ENCODE data around the gene MAGEA8.
"Not testable (repeated sequence)": the region's sequence is repeated elsewhere in the genome, so short reads cannot be mapped to it uniquely, and the experiment has no call there.

The MAGEA8 gene

DNA sequence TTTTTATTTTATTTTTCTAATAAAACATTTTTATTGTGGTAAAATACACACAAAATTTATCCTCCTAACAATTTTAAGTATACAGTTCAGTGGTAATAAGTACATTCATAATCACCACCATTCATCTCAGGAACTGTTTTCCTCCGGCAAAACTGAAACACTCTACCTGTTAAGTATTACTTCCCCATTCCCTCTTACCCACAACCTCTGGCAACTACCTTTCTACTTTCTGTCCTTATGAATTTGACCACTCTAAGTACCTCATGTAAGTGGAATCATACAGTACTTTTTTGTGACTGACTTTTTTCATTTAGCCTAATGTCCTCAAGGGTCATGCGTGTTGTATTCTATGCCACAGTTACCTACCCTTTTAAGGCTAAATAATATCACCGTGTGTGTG lies 27.3 kb downstream of the MAGEA8 start:
- no peak for DNase-seq

DNA sequence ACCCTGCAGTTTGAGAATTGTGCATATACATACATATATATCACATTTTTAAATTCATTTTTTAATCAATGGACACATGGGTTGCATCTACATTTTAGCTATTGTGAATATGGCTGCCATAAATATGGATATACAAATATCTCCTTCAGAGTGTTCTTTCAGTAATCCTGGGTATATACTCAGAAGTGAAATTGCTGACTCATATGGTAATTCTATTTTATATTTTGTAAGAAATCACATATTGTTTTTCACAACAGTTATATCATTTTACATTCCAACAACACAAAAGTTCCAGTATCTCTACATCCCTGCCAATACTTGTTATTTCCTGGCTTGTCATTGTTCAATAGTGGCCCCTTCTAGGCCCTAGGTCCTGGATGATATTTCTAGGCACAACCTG lies 27.7 kb downstream of the MAGEA8 start:
- no peak for DNase-seq

DNA sequence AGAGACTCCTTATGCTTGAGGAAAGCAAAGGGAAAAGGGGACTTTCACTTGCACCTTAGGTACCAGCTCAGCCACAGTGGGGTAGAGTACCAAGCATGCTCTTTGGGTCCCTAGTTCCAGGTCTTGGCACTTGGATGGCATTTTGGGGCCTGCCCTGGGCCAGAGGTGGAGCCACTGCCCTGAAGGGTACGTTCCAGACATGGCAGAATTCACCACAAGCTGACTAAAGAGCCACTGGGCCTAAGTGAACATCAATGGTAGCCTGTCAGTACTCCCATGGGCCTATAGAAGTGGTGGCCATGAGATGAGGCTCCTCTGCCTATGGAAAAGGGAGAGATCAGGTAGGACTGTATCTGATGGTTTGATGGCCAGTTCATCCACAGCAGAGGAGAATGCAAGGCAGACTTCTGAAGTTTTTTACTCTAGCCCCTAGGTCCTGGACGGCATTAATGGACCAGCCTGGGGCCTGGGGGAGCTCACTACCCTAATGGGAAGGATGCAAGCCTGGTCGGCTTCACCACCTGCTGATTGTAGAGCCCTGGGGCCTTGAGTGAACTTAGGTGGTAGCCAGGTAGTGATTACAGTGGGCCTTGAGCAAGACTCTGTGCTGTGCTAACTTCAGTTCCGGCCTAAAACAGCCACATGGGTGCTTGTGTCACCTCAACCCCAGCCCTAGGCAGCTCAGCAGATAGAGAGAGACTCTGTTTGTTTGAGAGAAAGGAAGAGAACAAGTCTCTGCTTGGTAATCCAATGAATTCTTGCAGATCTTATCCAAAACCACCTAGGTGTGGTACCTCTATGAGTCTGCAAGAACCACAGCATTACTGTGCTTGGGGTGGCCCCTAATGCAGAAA lies 28.6 kb downstream of the MAGEA8 start:
- no peak for DNase-seq

DNA sequence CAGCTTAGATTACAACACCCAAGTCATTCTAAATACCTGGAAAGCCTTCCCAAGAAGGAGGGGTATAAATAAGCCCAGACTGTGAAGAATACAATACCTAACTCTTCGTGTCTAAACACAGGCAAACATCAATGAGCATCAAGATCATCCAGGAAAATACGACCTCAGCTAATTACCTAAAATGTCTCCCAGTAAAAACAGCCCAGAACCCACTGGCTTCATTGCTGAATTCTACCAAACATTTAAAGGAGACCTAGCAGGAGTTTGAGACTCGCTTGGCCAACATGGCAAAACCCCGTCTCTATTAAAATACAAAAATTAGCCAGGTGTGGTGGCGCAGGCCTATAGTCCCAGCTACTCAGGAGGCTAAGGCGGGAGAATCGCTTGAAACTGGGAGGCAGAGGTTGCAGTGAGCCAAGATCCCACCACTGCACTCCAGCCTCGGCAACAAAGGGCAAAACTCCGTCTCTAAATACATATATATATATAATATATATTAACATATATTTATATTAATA lies 29.3 kb downstream of the MAGEA8 start:
- no peak for DNase-seq

DNA sequence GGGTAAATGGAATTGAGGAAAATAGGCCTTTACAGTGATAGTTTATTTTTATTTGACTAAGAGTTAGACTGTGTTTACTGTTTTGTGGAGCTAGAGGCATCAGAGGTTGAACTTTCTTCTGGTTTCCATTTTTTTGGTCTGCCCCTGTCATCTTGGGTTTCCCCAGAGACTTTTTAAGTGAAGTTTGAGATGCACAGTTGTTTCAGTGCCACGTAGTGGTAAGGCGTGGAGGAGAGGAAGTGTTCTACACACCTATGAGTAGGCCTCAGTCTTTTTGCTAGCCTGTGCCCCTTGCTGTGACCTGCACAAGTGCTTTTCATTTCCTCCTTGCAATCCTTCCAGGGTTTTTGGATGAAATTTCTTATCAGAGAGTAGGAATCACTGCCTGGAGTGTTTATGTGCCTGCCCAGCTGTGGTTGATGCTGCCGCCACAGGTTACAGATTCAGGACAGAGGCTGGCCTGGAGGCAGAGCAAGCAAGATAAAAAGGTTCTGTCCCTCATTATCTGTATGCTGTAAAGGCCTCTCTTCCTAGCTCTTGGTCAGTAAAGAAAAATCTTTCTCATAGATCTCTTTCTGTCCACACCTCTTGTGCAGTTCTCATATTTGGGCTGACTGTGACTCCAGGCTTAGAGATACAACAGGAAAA lies 35.9 kb downstream of the MAGEA8 start:
- no peak for DNase-seq

DNA sequence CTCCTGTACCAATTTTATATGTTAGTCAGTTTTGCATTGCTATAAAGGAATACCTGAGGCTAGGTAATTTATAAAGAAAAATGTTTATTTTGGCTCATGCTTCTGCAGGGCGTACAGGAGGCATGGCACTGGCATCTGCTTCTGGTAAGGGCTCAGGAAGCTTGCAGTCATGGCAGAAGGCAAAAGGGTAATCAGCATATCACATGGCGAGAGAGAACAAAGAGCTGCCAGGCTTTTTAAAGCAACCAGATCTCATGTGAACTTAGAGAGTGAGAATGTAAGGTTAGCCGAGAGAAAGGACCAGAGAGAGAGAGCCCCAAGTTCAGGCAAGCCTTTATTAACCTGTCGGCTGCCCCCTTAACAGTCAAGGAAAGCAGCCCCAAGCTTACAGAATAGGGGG lies 42.9 kb downstream of the MAGEA8 start:
- DNase-seq, result not testable (repeated sequence)

DNA sequence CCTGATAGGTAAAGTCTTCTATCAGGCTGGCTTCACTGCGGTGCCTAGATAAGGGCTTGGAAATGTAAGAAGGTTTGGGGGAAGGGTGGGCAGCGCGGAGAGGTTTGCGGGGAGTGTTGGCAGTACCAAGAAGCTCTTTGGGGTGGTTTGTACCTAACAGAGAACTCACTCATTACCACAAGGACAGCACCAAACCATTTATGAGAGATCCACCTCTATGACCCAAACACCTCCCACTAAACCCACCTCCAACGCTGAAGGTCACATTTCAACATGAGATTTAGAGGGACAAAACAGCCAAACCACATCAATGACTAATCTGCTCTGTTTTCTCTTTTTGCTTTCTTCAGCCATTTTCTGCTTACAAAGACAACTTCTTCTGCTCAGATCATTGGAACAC lies 43.5 kb downstream of the MAGEA8 start:
- DNase-seq, result not testable (repeated sequence)

DNA sequence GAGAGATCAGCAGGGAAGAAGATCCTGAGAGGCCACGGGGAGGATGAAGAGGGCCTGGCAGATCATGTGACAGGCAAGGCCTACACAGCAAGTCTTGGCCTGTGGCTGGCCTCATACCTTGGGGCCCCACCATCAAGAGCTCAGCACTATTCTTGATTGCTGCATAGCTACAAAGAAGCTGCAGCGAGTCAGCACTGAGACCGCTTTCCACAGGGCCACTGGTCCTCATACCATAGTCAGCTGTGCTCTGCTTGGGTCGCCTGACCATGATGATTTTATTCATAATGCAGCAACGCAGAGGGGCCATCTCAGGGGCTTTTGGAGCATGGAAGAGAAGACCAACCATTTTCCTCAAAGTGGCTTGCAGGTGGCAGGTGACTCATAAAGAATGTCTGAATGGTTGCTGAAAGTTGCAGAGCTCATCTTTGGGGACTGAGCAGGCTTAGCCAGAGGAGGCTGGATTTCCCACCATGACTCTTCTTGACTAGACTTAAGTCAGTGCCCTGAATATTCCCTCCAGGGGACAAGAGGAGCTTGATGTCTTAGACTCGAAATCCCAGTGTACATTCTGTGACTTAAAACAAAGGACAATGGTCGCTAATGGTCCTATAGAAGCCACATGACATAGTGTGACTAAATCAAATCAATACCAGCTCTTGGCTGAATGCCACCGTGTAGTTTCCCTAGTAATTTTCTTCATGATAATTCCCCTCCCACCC lies 46.4 kb downstream of the MAGEA8 start:
- DNase-seq, result not testable (repeated sequence)

DNA sequence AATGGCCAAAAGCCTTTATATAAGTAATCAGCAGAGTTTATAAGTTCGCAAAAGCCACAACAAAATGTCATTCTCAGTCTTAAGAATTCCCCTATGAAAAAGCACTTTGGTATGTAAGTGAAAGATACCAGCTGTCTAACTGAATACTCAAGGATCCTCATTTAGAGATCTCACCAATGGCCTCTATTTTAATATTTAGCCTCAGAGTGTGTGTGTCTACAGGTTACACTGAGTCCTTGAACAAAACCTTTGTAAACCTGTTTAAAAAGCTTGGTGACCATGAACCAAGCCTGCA lies 46.9 kb downstream of the MAGEA8 start:
- not testable (repeated sequence) for DNase-seq

DNA sequence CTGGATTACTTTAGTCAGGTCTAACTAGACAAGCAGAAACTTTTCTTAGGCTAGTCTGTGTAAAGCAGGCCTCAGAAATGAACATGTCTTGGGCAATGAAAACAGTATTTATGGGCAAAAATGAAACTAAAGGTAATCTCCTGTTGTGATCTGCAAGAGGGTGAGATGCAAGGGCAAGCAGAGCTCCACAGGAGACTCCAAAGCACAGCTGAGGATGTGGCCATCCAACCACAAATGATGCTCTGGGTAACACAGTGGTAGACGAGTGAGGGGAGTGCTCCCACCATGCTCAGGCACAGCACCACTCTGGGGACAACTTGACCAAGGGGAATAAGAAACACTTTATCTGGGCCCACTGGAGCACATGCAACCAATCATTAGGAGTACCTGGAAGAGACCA lies 47.7 kb downstream of the MAGEA8 start:
- not testable (repeated sequence) for DNase-seq

DNA sequence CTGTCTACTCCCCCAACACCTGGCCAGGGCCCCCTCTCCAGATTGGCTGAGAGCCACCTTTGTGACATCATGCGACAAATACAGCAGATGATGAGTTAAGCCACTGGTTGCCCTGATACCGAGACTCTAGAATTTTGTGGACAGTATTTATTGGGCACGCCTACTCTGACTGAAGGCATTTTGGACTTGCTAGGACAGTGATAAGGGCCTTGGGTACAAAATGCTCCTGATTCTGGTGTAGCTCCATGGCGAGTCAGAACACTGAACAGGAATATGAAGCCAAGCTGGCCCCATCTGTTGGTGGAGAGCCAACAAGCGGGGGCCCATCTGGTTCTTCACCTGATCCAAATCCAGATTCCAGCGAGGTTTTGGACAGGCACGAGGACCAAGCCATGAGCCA lies 48.4 kb downstream of the MAGEA8 start, which contains the start of gene HSFX4:
HSFX4 (plus strand) TSS at position 174 of the 400 bp plus-strand sequence; CDS start at position 246, 72 bp downstream.
- not testable (repeated sequence) for DNase-seq

DNA sequence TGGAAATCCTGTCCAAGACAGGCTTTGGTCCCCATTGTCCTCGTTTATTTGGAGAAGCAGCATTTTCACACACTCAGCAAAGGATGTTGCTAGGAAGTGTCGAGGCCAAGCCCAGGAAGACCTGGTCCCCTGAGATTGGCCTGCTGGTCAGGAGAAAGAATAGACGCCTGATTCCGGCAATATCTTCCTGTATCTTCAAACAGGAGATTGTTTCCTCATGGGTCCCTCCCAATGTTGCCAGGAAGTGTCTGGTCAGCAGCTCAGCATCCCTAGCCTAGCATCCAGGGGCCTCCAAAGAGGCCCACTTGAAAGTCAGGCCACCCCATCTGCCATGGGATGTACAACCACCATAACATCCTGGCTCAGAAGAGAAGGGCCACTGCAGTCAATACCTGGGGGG lies 50.4 kb downstream of the MAGEA8 start:
- not testable (repeated sequence) for DNase-seq

DNA sequence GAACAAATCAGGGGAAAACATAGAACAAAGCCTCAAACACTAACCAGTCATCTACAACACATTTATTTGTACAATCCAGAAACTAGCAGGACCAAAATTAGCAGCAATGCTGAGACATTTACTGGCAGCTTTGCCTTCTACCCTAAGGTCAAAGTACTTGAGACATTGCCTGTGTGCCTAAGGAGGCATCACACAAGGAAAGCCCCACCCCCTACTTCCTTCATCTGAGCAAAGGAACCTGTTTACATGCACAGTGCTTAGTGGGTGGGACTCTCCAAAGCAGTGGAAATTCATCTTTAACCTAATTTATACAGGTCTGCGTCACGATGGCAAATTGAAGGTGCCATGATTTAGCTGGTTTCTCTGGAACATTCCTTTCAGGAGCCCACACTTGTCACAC lies 51.2 kb downstream of the MAGEA8 start:
- not testable (repeated sequence) for DNase-seq

DNA sequence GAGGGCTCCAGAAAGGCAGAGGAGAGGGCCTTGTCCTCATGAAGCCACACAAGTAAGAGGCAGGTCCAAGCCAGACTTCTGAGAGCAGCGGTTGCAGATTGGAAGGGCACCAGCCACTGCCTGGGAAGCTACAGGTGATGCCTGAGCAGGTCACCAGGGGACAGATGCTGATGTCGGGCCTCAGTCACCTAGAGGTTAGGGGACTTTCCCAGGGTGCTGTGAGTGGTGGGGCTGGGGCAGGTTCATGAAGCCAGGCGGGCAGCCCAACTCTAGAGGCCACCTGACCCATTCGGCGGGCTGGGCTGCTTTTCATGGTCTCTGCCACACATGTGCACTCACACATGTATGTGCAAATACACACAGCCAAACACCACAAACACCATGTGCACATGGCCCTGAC lies 52.0 kb downstream of the MAGEA8 start:
- DNase-seq, result not testable (repeated sequence)

DNA sequence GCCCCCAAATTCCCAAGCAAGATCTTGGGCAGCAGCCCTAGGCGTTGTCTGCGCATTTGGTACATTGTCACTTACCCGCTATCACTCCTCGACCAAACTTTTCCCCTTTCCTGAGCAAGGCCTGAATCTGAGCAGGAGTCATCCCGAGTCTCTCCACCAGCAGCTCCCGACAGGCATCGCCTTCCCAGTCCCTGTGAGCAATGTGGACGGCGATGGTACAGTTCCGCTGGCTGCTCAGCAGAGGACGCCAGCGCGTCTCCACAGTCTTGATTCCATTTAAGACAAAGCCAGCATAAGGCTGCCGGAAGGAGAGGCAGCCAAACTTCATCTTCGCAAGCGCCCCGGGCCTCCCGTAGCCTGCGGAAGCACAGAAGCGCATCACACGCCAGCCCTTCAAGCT lies 52.6 kb downstream of the MAGEA8 start:
- DNase-seq, result not testable (repeated sequence)
